Measurements from ENCODE around the gene ASIC2.

ASIC2 gene

GRCh38 chr17:33053676-33054075 is 239.4 kb downstream of the ASIC2 start:
- H3K27ac ChIP-seq (ENCODE audit: extremely low read depth, low read depth, low read length): no peak overlapping the region
- POLR2A ChIA-PET: no interaction called here
- TF ChIP-seq WT1 (tag by site-specific recombination; IDR thresholded peaks at IDR 0.05): no peak
- TF ChIP-seq, protein P1, sequence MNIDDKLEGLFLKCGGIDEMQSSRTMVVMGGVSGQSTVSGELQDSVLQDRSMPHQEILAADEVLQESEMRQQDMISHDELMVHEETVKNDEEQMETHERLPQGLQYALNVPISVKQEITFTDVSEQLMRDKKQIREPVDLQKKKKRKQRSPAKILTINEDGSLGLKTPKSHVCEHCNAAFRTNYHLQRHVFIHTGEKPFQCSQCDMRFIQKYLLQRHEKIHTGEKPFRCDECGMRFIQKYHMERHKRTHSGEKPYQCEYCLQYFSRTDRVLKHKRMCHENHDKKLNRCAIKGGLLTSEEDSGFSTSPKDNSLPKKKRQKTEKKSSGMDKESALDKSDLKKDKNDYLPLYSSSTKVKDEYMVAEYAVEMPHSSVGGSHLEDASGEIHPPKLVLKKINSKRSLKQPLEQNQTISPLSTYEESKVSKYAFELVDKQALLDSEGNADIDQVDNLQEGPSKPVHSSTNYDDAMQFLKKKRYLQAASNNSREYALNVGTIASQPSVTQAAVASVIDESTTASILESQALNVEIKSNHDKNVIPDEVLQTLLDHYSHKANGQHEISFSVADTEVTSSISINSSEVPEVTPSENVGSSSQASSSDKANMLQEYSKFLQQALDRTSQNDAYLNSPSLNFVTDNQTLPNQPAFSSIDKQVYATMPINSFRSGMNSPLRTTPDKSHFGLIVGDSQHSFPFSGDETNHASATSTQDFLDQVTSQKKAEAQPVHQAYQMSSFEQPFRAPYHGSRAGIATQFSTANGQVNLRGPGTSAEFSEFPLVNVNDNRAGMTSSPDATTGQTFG (tag by site-specific recombination; IDR thresholded peaks at IDR 0.05; ENCODE audit: borderline replicate concordance): no peak
- no peak for TF ChIP-seq TRIM28 (IDR thresholded peaks at IDR 0.05; ENCODE audit: borderline replicate concordance, low read length)
- H3K9me3 ChIP-seq (ENCODE audit: control insufficient read depth, insufficient read depth, low read depth, low read length): no peaks in the 10 kb centered on the region
- CTCF ChIA-PET: interaction anchor here (1.1 to 4.2 kb wide), 2 partner anchors 15 to 24 kb away, joined by 3 to 27 read pairs; no protein-coding TSS in a partner anchor
- H3K4me3 ChIP-seq (ENCODE audit: low read depth, low read length): no peak overlapping the region
- no peaks in the 10 kb centered on the region for H3K36me3 ChIP-seq (ENCODE audit: control insufficient read depth in 2 of 2, insufficient read depth in 1 of 2, low read length in 2 of 2)
- H3K4me1 ChIP-seq (ENCODE audit: control insufficient read depth, insufficient read depth, low read length): no peaks in the 10 kb centered on the region

- ChIA-PET CTCF (interaction anchor here (1.1 to 4.2 kb wide), 2 partner anchors 14 to 25 kb away, joined by 3 to 27 read pairs; no protein-coding TSS in a partner anchor), POLR2A (no interaction called here)
- no peak for TF ChIP-seq ZNF792 (tag by site-specific recombination; IDR thresholded peaks at IDR 0.05)
- TF ChIP-seq KLF1 (tag by site-specific recombination; IDR thresholded peaks at IDR 0.05): no peak
- no peak for TF ChIP-seq ZSCAN18 (tag by site-specific recombination; IDR thresholded peaks at IDR 0.05)
- no peak for TF ChIP-seq ZNF239 (tag by site-specific recombination; IDR thresholded peaks at IDR 0.05)
- TF ChIP-seq ZNF223 (tag by site-specific recombination; IDR thresholded peaks at IDR 0.05): no peak
- no peak for TF ChIP-seq ZNF473 (tag by site-specific recombination; IDR thresholded peaks at IDR 0.05)
- no peak for TF ChIP-seq ZNF426 (tag by site-specific recombination; IDR thresholded peaks at IDR 0.05)
- no peak for TF ChIP-seq ZNF785 (tag by site-specific recombination; IDR thresholded peaks at IDR 0.05)
- no peak for TF ChIP-seq ZNF24 (tag by site-specific recombination; IDR thresholded peaks at IDR 0.05)
- TF ChIP-seq MEIS1 (CRISPR knock-in tag; IDR thresholded peaks at IDR 0.05; ENCODE audit: borderline replicate concordance): no peak
- no peak for TF ChIP-seq ZIC2 (tag by site-specific recombination; IDR thresholded peaks at IDR 0.05)
- TF ChIP-seq ZNF121 (tag by site-specific recombination; IDR thresholded peaks at IDR 0.05): no peak
- no peak for TF ChIP-seq ZNF19 (tag by site-specific recombination; IDR thresholded peaks at IDR 0.05; ENCODE audit: low read depth)
- TF ChIP-seq ZNF138 (tag by site-specific recombination; IDR thresholded peaks at IDR 0.05; ENCODE audit: borderline replicate concordance): no peak
- TF ChIP-seq BCL11A (tag by site-specific recombination; IDR thresholded peaks at IDR 0.05; ENCODE audit: low read depth): no peak
- H3K9me3 ChIP-seq (ENCODE audit: control insufficient read depth, insufficient read depth, low read depth, low read length): no peaks in the 10 kb centered on the region
- no peak overlapping the region for H3K4me3 ChIP-seq (ENCODE audit: low read depth, low read length)
- no peaks in the 10 kb centered on the region for H3K4me1 ChIP-seq (ENCODE audit: control insufficient read depth, insufficient read depth, low read length)
- no peaks in the 10 kb centered on the region for H3K36me3 ChIP-seq (ENCODE audit: control insufficient read depth in 2 of 2, insufficient read depth in 1 of 2, low read length in 2 of 2)
- no peak overlapping the region for H3K27ac ChIP-seq (ENCODE audit: extremely low read depth, low read depth, low read length)
Observed at GRCh38 chr17:33052856-33053255, 240.2 kb downstream of the ASIC2 start.

DNA sequence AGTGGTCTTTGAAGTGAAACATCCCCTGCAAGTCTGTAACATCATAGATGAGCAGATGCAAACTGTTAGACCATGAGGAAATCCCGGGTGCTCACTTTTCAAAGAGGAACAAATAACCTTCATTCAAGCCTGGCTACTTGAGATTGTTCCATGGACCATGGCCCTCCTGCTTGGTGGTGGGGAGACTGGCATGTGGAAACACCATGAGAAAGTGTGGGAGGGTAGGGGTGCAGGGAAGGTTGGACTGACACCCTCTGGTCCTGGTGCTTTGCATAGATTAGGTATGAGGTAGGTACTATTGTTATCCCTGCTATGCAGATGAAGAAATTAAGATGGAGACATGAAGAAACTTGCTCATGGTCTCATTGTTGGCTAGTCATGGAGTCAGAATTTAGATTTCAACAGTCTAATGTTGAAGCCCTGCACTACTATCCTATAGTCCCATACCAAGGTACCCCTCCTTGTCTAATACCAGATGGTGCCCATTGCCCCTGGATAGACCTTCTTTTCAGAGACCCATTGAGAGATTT is 242.4 kb downstream of the ASIC2 start:
- no peaks in the 10 kb centered on the region for H3K36me3 ChIP-seq (ENCODE audit: control insufficient read depth in 2 of 2, insufficient read depth in 1 of 2, low read length in 2 of 2)
- ChIA-PET CTCF (interaction anchor here (0.7 to 4.2 kb wide), 9 partner anchors 8 to 1309 kb away, joined by 3 to 27 read pairs (median 4); no protein-coding TSS in a partner anchor), POLR2A (no interaction called here)
- no peaks in the 10 kb centered on the region for H3K4me1 ChIP-seq (ENCODE audit: control insufficient read depth, insufficient read depth, low read length)
- no peak overlapping the region for H3K4me3 ChIP-seq (ENCODE audit: low read depth, low read length)
- H3K27ac ChIP-seq (ENCODE audit: extremely low read depth, low read depth, low read length): no peak overlapping the region
- H3K9me3 ChIP-seq (ENCODE audit: control insufficient read depth, insufficient read depth, low read depth, low read length): no peaks in the 10 kb centered on the region
- TF ChIP-seq ZNF18 (tag by site-specific recombination; IDR thresholded peaks at IDR 0.05): no peak
- TF ChIP-seq ZNF658 (tag by site-specific recombination; IDR thresholded peaks at IDR 0.05): no peak
- no peak for TF ChIP-seq BCL11A (tag by site-specific recombination; IDR thresholded peaks at IDR 0.05; ENCODE audit: low read depth)
- TF ChIP-seq ZNF776 (tag by site-specific recombination; IDR thresholded peaks at IDR 0.05; ENCODE audit: borderline replicate concordance): no peak
- TF ChIP-seq ZSCAN23 (tag by site-specific recombination; IDR thresholded peaks at IDR 0.05): no peak
- TF ChIP-seq ZNF585B (tag by site-specific recombination; IDR thresholded peaks at IDR 0.05): no peak
- TF ChIP-seq, protein P2, sequence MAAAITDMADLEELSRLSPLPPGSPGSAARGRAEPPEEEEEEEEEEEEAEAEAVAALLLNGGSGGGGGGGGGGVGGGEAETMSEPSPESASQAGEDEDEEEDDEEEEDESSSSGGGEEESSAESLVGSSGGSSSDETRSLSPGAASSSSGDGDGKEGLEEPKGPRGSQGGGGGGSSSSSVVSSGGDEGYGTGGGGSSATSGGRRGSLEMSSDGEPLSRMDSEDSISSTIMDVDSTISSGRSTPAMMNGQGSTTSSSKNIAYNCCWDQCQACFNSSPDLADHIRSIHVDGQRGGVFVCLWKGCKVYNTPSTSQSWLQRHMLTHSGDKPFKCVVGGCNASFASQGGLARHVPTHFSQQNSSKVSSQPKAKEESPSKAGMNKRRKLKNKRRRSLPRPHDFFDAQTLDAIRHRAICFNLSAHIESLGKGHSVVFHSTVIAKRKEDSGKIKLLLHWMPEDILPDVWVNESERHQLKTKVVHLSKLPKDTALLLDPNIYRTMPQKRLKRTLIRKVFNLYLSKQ (tag by site-specific recombination; IDR thresholded peaks at IDR 0.05; ENCODE audit: borderline replicate concordance): no peak
